Ovary (tissue), 3 donors: ENCODE data around the gene COG1.

ENCODE experiments used
- EP300 ChIP-seq: sonication (generic); formaldehyde crosslinking; IDR thresholded peaks from one replicate; pipeline ENCODE4 v1.6.1; 2017; ENCODE audit warnings: antibody characterized with exemption
- POLR2A ChIP-seq: fragments of 450-650 bp; IDR thresholded peaks from one replicate; pipeline ENCODE4 v1.6.1; 2017; ENCODE audit warnings: antibody characterized with exemption, mild to moderate bottlenecking, moderate library complexity
- TF ChIP-seq, protein P1 (sequence below), 3 donors: fragments of 450-650 bp in 2 of 3; fragments of 200-600 bp in 1 of 3; IDR thresholded peaks; one replicate each; pipeline versions ENCODE4 v1.5.1 to v1.8.0; 2016 to 2022; ENCODE audit warnings: antibody characterized with exemption in 3 of 3, mild to moderate bottlenecking in 1 of 3
- donor health status: DM: no; HTN: no; CAD: no.

DNA sequence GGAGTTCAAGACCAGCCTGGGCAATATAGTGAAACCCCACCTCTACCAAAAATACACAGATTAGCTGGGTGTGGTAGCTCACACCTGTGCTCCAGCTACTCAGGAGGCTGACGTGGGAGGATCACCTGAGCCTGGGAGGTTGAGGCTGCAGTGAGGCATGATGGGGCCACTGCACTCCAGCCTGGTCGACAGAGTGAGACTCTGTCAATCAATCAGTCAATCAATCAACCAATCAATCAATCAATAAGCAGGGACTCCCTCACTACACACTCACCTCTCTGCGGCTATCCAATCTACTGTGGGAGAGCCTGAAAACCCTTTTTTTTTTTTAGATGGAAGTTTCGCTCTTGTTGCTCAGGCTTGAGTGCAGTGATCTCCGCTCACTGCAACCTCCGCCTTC lies 37.2 kb downstream of the COG1 start:
- TF ChIP-seq, protein P1, sequence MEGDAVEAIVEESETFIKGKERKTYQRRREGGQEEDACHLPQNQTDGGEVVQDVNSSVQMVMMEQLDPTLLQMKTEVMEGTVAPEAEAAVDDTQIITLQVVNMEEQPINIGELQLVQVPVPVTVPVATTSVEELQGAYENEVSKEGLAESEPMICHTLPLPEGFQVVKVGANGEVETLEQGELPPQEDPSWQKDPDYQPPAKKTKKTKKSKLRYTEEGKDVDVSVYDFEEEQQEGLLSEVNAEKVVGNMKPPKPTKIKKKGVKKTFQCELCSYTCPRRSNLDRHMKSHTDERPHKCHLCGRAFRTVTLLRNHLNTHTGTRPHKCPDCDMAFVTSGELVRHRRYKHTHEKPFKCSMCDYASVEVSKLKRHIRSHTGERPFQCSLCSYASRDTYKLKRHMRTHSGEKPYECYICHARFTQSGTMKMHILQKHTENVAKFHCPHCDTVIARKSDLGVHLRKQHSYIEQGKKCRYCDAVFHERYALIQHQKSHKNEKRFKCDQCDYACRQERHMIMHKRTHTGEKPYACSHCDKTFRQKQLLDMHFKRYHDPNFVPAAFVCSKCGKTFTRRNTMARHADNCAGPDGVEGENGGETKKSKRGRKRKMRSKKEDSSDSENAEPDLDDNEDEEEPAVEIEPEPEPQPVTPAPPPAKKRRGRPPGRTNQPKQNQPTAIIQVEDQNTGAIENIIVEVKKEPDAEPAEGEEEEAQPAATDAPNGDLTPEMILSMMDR (IDR thresholded peaks at IDR 0.05): no peak
- TF ChIP-seq EP300: no peak
- no peak for TF ChIP-seq POLR2A
